IgD-negative memory B cell (primary cell): ENCODE data around the gene AMZ1. TPM values are rescaled to one million over a fixed set of nuclear protein-coding genes. Genes with fewer than 3 reads are reported as not detected.
A peak's percentile ranks its signal among the peaks of the same experiment; 100 is the strongest.
"Not testable (repeated sequence)": the region's sequence is repeated elsewhere in the genome, so short reads cannot be mapped to it uniquely, and the experiment has no call there.

Experiments used
- H3K27ac Mint-ChIP-seq, 3 donors: one replicate each; pipeline ENCODE4 v1.8.0; 2020 to 2022; ENCODE audit warnings: mild to moderate bottlenecking in 3 of 3, mixed read lengths in 3 of 3, moderate library complexity in 1 of 3
- H3K27me3 Mint-ChIP-seq: one replicate; pipeline ENCODE4 v1.8.0; 2021; ENCODE audit warnings: mixed read lengths
- H3K36me3 Mint-ChIP-seq: one replicate; pipeline ENCODE4 v1.8.0; 2020; ENCODE audit warnings: mild to moderate bottlenecking, mixed read lengths
- H3K4me1 Mint-ChIP-seq, 3 donors: one replicate each; pipeline ENCODE4 v1.8.0; 2020 to 2022; ENCODE audit warnings: mixed read lengths in 3 of 3, mild to moderate bottlenecking in 1 of 3
- H3K4me3 Mint-ChIP-seq, 4 donors: one replicate each; pipeline ENCODE4 v1.8.0; 2020 to 2022; ENCODE audit warnings: mild to moderate bottlenecking in 4 of 4, mixed read lengths in 4 of 4, moderate library complexity in 3 of 4
- H3K9me3 Mint-ChIP-seq, 3 donors: one replicate each; pipeline ENCODE4 v1.8.0; 2020 to 2021; ENCODE audit warnings: mixed read lengths in 3 of 3, mild to moderate bottlenecking in 1 of 3
- polyA plus RNA-seq: library from polyadenylated mRNA; unstranded; fragments of 300-500 nt; fragmentation: Illumina TruSeq; gene quantifications from one replicate; pipeline ENCODE4 v1.2.3, GENCODE V29; 2021

Gene AMZ1
- polyA plus RNA-seq, 1 donor from 2014 or later: 1.9 TPM

- no peaks in the 10 kb centered on the region for H3K36me3 Mint-ChIP-seq
- H3K4me3 Mint-ChIP-seq: peak overlapping the region in 3 of 4 donors; percentile 41 to 77 (median 55)
- no peaks in the 10 kb centered on the region for H3K9me3 Mint-ChIP-seq
- no peaks in the 10 kb centered on the region for H3K27me3 Mint-ChIP-seq
- H3K4me1 Mint-ChIP-seq: peaks cover 34 to 65% (median 49%) of the 10 kb centered on the region in 3 donors
- peak overlapping the region in 2 of 3 donors; percentile 91 to 96 for H3K27ac Mint-ChIP-seq
Measured at GRCh38 chr7:2714636-2715035, 26.6 kb downstream of the AMZ1 start.

- H3K27me3 Mint-ChIP-seq: no peaks in the 10 kb centered on the region
- peak overlapping the region; percentile 59 to 96 (median 91) for H3K27ac Mint-ChIP-seq
- no peaks in the 10 kb centered on the region for H3K9me3 Mint-ChIP-seq
- H3K36me3 Mint-ChIP-seq: peaks cover 1% of the 10 kb centered on the region
- peaks cover 28 to 55% (median 48%) of the 10 kb centered on the region in 3 donors for H3K4me1 Mint-ChIP-seq
- peak overlapping the region in 3 of 4 donors; percentile 21 to 73 (median 72) for H3K4me3 Mint-ChIP-seq
Measured at GRCh38 chr7:2715341-2716231, 27.6 kb downstream of the AMZ1 start.

- H3K4me1 Mint-ChIP-seq: peaks cover 27 to 54% (median 47%) of the 10 kb centered on the region in 3 donors
- H3K27me3 Mint-ChIP-seq: no peaks in the 10 kb centered on the region
- H3K36me3 Mint-ChIP-seq: peaks cover 1% of the 10 kb centered on the region
- H3K4me3 Mint-ChIP-seq: peak overlapping the region in 2 of 4 donors; percentile 41 to 72
- no peaks in the 10 kb centered on the region for H3K9me3 Mint-ChIP-seq
- peak overlapping the region; percentile 53 to 96 (median 77) for H3K27ac Mint-ChIP-seq
Measured at GRCh38 chr7:2716488-2716887, 28.5 kb downstream of the AMZ1 start.

- no peaks in the 10 kb centered on the region for H3K9me3 Mint-ChIP-seq
- peaks cover 1% of the 10 kb centered on the region for H3K36me3 Mint-ChIP-seq
- H3K4me1 Mint-ChIP-seq: peaks cover 27 to 54% (median 47%) of the 10 kb centered on the region in 3 donors
- H3K4me3 Mint-ChIP-seq: peak overlapping the region in 1 of 4 donors; percentile 16
- peak overlapping the region in 2 of 3 donors; percentile 53 to 77 for H3K27ac Mint-ChIP-seq
- no peaks in the 10 kb centered on the region for H3K27me3 Mint-ChIP-seq
Measured at GRCh38 chr7:2716906-2717292, 28.9 kb downstream of the AMZ1 start.

GRCh38 chr7:2717293-2718261 lies 29.6 kb downstream of the AMZ1 start:
- H3K36me3 Mint-ChIP-seq: peaks cover 1% of the 10 kb centered on the region
- H3K9me3 Mint-ChIP-seq: no peaks in the 10 kb centered on the region
- peak overlapping the region; percentile 3 to 80 (median 33) for H3K4me3 Mint-ChIP-seq
- H3K27me3 Mint-ChIP-seq: no peaks in the 10 kb centered on the region
- H3K4me1 Mint-ChIP-seq: peaks cover 27 to 54% (median 47%) of the 10 kb centered on the region in 3 donors
- H3K27ac Mint-ChIP-seq: peak overlapping the region; percentile 77 to 97 (median 84)

- Mint-ChIP-seq H3K4me3 (peak overlapping the region in 2 of 4 donors; percentile 3 to 42), H3K27ac (peak overlapping the region; percentile 77 to 97 (median 84)), H3K36me3 (peaks cover 4% of the 10 kb centered on the region)
Measured at GRCh38 chr7:2718296-2718965, 30.4 kb downstream of the AMZ1 start.

GRCh38 chr7:2719007-2719406 lies 31.0 kb downstream of the AMZ1 start:
- Mint-ChIP-seq H3K4me3 (peak overlapping the region in 2 of 4 donors; percentile 42 to 66), H3K27ac (peak overlapping the region in 2 of 3 donors; percentile 27 to 59), H3K4me1 (peaks cover 27 to 49% (median 47%) of the 10 kb centered on the region in 3 donors), H3K9me3 (no peaks in the 10 kb centered on the region), H3K36me3 (peaks cover 4% of the 10 kb centered on the region), H3K27me3 (no peaks in the 10 kb centered on the region)

More at GRCh38 chr7:2718296-2718965, 30.4 kb downstream of the AMZ1 start:
- Mint-ChIP-seq H3K9me3 (no peaks in the 10 kb centered on the region), H3K27me3 (no peaks in the 10 kb centered on the region), H3K4me1 (peaks cover 27 to 54% (median 47%) of the 10 kb centered on the region in 3 donors)

GRCh38 chr7:2720024-2720423 lies 32.0 kb downstream of the AMZ1 start:
- H3K4me3 Mint-ChIP-seq: no peak overlapping the region
- H3K9me3 Mint-ChIP-seq: no peaks in the 10 kb centered on the region
- H3K4me1 Mint-ChIP-seq: peaks cover 25 to 41% (median 39%) of the 10 kb centered on the region in 3 donors
- H3K36me3 Mint-ChIP-seq: peaks cover 5% of the 10 kb centered on the region
- H3K27me3 Mint-ChIP-seq: no peaks in the 10 kb centered on the region
- H3K27ac Mint-ChIP-seq: peak overlapping the region in 1 of 3 donors; percentile 59

GRCh38 chr7:2721842-2722241 lies 33.8 kb downstream of the AMZ1 start:
- Mint-ChIP-seq H3K4me1 (peaks cover 13 to 27% (median 21%) of the 10 kb centered on the region in 3 donors), H3K4me3 (no peak overlapping the region), H3K9me3 (no peaks in the 10 kb centered on the region), H3K27me3 (no peaks in the 10 kb centered on the region), H3K36me3 (peaks cover 5% of the 10 kb centered on the region), H3K27ac (no peak overlapping the region)

GRCh38 chr7:2722591-2722990 lies 34.6 kb downstream of the AMZ1 start:
- no peaks in the 10 kb centered on the region for H3K9me3 Mint-ChIP-seq
- no peak overlapping the region for H3K4me3 Mint-ChIP-seq
- peak overlapping the region in 1 of 3 donors; percentile 93 for H3K27ac Mint-ChIP-seq
- H3K36me3 Mint-ChIP-seq: peaks cover 5% of the 10 kb centered on the region
- no peaks in the 10 kb centered on the region for H3K27me3 Mint-ChIP-seq
- peaks cover 12 to 21% (median 18%) of the 10 kb centered on the region in 3 donors for H3K4me1 Mint-ChIP-seq

GRCh38 chr7:2723138-2723850 lies 35.3 kb downstream of the AMZ1 start:
- Mint-ChIP-seq H3K36me3 (peaks cover 5% of the 10 kb centered on the region), H3K27ac (peak overlapping the region in 2 of 3 donors; percentile 78 to 93)

GRCh38 chr7:2724036-2724435 lies 36.0 kb downstream of the AMZ1 start:
- peaks cover 7 to 15% (median 9%) of the 10 kb centered on the region in 3 donors for H3K4me1 Mint-ChIP-seq
- not testable (repeated sequence) for H3K9me3 Mint-ChIP-seq, H3K27me3 Mint-ChIP-seq, H3K27ac Mint-ChIP-seq, H3K36me3 Mint-ChIP-seq, H3K4me3 Mint-ChIP-seq

More at GRCh38 chr7:2723138-2723850, 35.3 kb downstream of the AMZ1 start:
- Mint-ChIP-seq H3K4me1 (peaks cover 11 to 17% (median 15%) of the 10 kb centered on the region in 3 donors), H3K27me3 (no peaks in the 10 kb centered on the region), H3K9me3 (no peaks in the 10 kb centered on the region), H3K4me3 (no peak overlapping the region)

GRCh38 chr7:2724453-2725177 lies 36.6 kb downstream of the AMZ1 start:
- H3K27ac Mint-ChIP-seq: peak overlapping the region in 2 of 3 donors; percentile 47 to 60
- H3K9me3 Mint-ChIP-seq: no peaks in the 10 kb centered on the region
- no peaks in the 10 kb centered on the region for H3K27me3 Mint-ChIP-seq
- peaks cover 6 to 12% (median 7%) of the 10 kb centered on the region in 3 donors for H3K4me1 Mint-ChIP-seq
- peaks cover 6% of the 10 kb centered on the region for H3K36me3 Mint-ChIP-seq
- H3K4me3 Mint-ChIP-seq: peak overlapping the region in 1 of 4 donors; percentile 47
